Measurements from ENCODE around the gene ANKRD30B. TPM values are rescaled to one million over a fixed set of nuclear protein-coding genes. Genes with fewer than 3 reads are reported as not detected.

ANKRD30B gene
- total RNA-seq, result not detected in 2 replicates

GRCh38 chr18:14747513-14748474, at the start of gene ANKRD30B:
ANKRD30B (plus strand) TSS chr18:14748172; CDS start chr18:14748420, 248 bp downstream.

Other genes starting within 250 kb of the ANKRD30B start
- gene POTEC, start 204.6 kb upstream of the ANKRD30B start, total RNA-seq, result not detected in 2 replicates

Data from nasal cavity respiratory epithelium epithelial cell of viscerocranial mucosa (primary cell).